GM18502 (cell line): Measurements from ENCODE around the gene PSMD13.
"Not testable (repeated sequence)": the region's sequence is repeated elsewhere in the genome, so short reads cannot be mapped to it uniquely, and the experiment has no call there.

Experiments used
- ATAC-seq: cut with Tn5 transposase; IDR thresholded peaks from one replicate; pipeline ENCODE4 v1.9.1; 2021; ENCODE audit warnings: mild to moderate bottlenecking; ENCODE audit not compliant: unreplicated experiment, poor library complexity

Gene PSMD13

DNA sequence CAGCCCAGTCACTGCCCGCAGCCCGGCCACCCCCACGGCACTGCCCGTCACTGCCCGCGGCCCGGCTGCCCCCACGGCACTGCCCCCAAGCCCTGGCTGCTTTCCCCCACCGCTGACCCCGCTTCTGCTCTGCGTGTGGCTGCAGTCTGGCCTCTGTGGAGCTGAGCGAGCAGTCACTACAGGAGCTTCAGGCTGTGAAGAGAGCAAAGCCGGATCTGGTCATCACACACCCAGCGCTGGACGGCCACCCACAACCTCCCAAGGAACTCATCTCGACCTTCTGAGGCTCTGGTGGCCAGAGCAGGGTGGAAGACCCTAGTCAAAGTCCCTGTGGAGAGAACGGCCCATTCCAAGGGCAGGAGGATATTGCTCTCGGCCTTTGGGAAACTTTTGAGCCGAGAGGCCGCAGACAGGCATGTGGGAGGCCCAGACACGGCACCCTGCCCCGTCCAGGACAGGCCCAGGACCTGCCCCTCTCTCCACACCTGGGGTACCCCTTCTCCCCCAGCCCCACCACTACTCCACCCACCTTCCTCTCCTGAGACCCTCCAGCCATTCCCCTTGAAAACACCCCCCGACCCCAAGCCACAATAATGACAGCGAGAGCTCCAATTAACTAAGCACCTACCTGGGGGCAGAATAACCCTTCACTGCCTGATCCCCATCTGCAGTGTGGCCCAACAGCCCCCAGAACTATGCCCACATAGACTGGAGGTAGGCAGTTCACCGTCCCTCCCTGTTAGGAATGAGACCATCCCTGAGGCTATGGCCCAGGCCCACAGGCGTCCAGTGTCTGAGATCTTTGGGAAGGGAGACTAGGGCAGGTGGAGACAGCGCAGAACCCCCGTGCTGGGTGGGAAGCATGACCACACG, 48.5 kb downstream of the PSMD13 start:
- ATAC-seq = no peak

DNA sequence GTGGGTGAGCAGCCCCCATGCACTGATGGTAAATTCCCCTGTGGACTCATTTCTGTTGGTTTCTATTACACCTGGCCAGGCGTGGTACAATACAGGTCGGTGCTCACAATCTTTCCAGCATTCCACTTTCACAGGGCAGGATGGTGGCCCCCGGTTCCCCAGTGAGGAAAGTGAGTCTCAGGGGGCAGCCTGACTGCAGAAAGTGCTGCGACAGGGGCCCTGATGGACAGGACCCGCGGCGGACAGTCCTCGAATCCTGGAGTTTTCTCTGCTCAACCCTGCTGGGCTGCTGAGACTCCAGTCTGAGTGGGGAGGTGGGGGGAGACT, 49.1 kb downstream of the PSMD13 start:
- no peak for ATAC-seq

DNA sequence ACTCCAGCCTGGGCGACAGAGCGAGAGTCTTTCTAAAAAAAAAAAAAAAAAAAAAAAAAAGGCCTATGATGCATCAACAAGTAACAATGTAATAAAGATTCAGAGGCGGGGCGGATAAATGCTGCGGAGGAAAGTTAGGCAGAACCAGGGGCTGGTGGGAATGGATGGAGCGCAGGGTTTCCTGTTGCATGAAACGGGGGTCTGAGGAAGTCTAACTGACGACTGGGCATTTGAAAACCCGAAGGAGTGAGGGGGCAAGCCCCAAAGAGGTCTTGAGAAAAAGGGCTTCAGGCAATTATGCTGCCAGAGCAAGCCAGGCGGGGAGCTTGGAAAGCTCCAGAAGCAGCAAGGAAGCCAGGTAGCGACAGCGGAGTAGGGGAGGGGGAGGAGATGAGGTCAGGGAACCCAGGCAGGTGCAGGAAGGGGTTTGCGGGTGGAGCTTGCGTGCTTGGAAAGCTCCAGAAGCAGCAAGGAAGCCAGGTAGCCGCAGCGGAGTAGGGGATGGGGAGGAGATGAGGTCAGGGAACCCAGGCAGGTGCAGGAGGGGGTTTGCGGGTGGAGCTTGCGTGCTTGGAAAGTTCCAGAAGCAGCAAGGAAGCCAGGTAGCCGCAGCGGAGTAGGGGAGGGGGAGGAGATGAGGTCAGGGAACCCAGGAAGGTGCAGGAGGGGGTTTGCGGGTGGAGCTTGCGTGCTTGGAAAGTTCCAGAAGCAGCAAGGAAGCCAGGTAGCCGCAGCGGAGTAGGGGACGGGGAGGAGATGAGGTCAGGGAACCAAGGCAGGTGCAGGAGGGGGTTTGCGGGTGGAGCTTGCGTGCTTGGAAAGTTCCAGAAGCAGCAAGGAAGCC, 50.4 kb downstream of the PSMD13 start:
- ATAC-seq = not testable (repeated sequence)

DNA sequence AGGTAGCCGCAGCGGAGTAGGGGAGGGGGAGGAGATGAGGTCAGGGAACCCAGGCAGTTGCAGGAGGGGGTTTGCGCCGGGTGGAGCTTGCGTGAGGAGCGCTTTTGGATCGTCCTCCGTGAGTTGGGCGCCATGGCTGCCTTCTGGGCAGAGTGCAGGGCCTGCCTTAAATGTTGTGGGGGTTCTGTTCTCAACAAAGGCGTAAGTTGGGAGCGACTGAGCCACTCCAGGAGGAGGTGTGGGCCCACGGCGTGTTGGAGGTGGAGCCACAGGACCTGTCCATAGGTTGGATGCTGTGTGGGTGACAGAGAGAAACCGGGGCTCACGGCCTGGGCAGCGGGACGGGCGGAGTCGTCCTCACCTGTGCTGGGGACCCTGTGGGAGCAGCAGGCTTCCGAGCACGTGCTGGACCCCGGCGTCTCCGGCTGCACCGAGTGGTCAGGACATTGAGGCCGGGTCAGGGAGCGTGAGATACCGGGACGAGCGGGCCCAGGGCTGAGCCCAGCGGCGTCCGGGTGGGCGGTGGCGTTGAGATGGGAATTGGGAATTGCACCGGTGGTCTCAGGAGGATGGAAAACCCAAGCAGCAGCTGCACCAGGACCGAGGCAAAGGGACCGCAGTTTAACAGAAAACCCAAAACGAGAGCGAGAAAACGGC, 51.2 kb downstream of the PSMD13 start:
- ATAC-seq = no peak

DNA sequence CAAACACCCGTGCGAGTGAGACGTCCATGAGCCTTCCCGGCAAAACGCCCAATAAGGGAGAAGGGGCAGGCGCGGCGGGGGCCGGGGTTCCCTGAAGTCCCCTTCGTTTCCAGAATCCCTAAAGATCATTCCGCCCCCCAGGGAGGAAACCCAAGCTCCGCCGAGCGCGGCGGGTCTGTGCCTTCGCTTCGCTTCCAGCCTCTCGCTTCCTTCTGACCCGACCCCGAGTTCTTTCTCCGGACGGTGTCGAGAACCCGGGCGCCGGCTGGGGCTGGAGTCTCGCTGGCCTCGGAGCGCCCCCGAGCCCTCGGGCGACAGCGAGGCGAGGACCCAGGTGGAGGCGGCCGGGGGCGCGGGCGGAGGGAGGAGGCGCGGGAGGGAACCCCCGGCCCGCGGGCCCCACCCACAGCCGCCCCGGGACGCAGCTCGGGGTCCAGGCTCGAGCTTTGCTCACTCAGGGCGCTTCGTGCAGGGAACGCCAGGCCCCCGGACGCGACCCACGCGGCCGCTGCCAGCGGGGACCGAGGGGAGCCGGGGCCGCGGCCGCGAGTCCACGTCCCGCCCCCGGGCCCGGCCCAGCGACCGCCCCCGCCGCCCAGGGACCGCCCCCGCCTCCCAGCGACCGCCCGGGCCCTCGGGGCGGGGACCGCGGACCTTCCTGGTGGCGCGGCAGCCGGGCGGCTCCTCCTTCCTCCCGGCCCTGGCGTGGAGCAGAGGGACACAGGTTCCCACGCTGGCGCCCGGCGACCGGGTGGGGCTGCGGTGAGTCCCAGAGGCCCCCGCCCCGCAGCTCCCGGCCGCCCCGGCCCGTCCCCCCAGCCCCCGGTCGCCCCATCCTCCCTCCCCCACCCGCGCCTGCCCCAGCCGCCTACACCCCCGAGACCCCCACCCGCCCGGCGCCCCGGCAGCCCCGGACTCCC, 52.0 kb downstream of the PSMD13 start, which contains the start of gene PGGHG:
PGGHG (plus strand) TSS at position 649 of the 920 bp plus-strand sequence. CDS start 691 bp downstream, outside the sequence.
- ATAC-seq = no peak

DNA sequence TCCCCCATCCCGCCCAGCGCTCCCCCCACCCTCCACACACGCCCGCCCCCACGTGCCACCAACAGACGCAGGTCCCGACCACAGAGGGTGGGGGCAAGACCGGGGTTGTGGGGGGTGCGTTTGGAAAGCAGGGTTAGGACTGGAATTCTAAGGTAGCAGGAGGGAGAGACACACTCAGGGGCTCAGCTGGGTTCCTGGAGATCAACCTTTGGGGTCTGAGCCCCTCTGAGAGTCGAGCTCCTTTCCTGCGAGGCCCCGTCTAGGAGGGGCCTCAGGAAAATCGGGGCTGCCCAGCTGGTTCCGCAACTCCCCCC, 52.6 kb downstream of the PSMD13 start:
- ATAC-seq = no peak

DNA sequence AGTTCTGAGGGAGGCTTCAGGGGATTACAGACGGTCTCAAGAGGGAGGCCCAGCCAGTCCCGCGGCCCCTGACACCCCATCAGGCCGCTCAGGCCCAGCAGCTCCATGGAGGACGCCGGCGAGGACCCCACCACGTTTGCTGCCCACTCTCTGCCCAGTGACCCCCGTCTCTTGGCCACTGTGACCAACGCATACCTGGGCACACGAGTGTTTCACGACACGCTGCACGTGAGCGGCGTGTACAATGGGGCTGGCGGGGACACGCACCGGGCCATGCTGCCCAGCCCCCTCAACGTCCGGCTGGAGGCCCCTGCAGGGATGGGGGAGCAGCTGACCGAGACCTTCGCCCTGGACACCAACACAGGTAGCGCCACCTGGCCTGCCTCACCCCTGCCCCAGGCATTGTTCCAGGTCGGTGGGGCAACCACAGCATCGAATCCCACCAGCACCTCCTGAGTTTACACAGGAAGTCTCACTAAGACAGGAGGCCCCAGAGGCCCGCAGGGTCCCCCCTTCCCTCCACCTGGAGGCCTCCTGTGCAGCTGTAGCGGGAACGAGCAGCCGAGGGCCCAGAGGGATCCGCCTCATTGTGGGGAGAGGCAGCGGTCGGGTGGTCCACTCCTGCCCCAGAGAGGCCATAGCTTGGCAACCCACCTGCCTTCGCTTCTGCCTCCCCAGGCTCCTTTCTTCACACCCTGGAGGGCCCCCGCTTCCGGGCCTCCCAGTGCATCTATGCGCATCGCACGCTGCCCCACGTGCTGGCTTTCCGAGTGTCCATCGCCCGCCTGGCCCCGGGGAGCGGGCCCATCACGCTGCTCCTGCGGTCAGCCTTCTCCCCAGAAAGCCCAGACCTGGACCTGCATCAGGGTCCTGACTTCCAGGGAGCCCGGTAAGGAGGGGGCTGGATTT, 53.2 kb downstream of the PSMD13 start:
- no peak for ATAC-seq

DNA sequence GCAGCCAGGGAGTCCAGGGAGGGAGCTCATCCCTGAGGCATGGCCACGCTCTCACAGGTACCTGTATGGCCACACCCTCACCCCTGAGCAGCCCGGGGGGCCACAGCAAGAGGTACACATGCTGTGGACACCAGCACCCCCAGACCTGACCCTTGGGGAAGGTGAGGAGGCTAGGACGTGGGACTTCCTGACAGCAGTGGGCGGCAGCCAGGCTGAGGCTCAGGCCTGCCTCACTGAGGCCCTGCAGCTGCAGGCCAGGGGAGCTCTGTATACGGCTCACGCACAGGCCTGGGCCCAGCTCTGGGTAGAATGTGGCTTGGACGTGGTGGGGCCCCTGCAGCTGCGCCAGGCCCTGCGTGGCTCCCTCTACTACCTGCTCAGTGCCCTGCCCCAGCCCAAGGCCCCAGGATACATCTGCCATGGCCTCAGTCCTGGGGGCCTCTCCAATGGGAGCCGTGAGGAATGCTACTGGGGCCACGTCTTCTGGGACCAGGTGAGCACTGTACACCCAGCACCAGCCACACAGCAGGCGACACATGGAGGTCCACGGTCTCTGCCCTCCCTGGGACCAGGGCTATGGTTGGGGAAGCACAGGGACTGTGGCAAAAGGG, 54.0 kb downstream of the PSMD13 start:
- no peak for ATAC-seq

DNA sequence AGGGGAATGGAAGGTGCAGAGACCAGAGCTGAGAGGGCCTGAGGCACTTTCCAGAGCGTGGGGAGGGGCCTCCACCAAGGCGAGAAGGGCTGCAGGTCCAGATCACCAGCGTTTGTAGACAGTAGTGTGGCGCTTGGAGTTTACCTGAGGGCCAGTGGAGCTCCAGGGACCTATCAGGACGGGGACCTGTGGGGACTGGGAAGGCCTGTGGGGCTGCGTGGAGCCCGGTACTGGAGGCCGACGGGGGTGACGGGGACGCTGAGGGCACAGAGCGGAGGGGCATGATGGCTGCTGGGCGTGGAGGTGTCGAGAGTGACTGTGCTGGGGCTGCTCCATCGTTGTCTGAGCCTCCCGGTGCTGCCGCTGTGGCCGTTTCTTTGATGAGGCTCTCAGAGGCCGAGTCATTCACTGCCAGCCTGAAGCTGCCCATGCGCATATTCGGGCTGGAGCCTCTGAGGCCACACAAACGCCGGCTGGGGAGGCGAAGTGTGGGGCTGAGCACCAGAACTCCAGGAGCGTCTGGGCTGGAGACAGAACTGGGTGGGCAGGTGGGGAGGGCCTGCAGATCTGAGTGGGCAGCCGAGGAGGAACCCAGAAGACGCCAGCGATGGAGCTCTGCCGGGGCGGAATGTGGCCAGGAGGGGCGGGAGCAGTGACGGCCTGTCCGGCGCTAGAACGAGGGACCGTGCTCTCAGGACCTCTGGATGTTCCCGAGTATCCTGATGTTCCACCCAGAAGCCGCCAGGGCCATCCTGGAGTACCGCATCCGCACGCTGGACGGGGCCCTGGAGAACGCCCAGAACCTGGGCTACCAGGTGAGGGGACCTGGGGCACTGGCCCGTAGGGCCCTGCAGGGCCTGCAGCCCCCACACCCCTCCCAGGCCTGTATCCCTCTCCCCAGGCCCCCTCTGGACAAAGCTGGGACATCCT, 54.8 kb downstream of the PSMD13 start:
- ATAC-seq = no peak

DNA sequence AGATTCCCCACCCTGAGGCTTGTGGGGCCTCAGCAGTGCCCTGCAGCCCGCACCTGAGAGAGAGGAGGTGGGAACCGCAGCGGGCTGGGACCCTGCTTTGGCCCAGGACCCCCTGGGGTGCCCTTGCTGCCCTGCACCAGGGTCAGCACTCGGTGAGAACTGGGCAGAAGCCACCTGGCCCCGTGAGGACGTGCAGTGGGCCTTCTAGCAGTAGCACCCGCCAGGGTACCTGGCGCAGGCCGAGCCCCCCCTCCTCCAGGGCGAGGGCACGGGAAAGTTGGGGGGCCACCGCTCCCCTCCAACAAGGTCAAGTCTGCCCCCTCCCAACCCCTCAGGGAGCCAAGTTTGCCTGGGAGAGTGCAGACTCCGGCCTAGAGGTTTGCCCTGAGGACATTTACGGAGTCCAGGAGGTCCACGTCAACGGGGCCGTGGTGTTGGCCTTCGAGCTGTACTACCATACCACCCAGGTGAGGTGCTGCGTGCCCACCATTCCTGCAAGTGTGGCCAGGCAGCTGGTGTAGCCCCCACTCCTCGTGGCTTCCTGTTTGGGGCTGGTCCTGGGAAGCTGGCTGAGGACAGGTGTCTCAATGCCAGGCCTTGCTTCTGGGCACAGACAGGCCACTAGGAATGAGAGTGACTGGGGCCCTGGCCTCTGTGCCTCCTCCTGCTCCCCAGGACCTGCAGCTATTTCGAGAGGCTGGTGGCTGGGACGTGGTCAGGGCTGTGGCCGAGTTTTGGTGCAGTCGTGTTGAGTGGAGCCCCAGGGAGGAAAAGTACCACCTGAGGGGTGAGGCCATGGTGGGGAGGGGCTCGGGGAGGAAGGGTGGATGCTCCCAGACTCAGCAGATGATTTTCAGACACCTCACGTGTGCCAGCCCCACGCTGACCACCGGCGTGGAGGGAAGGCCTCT, 55.7 kb downstream of the PSMD13 start:
- no peak for ATAC-seq

DNA sequence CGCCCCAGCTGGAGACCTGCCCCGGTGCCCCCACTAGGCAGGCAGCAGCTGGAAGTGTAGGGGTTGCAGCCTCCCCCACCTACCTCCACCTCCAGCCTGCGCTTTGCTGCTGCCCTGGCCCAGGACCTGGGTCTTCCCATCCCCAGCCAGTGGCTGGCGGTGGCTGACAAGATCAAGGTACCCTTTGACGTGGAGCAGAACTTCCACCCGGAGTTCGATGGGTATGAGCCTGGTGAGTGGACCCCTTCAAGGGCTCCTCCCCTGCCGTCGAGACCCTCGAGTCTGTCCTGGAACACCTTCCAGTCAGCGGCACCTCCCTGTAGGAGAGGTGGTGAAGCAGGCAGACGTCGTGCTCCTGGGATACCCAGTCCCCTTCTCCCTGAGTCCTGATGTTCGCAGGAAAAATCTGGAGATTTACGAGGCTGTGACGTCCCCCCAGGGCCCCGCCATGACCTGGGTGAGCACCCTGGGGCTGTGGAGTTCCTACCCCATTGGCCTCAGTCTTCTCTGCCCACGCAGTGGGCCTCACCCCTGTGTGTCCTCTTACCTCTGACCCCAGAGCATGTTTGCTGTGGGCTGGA, 56.6 kb downstream of the PSMD13 start:
- no peak for ATAC-seq

DNA sequence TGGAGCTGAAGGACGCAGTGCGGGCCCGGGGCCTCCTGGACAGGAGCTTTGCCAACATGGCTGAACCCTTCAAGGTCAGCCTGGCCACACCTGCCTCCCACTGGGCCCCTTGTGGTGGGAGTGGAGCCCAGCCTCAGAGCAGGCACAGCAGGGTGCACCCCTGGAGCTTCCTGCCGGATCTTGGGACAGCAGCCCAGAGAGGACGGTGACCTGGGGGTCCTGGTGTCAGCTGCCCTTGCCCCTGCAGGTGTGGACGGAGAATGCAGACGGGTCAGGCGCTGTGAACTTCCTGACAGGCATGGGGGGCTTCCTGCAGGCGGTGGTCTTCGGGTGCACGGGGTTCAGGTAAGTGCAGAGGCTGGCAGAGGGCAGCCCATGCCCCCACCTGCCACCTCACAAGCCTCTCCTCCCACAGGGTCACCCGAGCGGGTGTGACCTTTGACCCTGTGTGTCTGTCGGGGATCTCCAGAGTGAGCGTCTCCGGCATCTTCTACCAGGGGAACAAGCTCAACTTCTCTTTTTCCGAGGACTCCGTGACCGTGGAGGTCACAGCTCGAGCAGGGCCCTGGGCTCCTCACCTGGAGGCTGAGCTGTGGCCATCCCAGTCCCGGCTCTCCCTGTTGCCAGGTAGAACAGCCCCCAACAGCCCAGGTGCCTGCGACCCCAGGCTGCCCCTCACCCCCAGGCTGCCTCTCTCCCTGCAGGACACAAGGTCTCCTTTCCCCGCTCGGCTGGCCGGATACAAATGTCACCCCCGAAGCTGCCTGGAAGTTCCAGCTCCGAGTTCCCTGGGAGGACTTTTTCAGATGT, 57.3 kb downstream of the PSMD13 start:
- no peak for ATAC-seq

DNA sequence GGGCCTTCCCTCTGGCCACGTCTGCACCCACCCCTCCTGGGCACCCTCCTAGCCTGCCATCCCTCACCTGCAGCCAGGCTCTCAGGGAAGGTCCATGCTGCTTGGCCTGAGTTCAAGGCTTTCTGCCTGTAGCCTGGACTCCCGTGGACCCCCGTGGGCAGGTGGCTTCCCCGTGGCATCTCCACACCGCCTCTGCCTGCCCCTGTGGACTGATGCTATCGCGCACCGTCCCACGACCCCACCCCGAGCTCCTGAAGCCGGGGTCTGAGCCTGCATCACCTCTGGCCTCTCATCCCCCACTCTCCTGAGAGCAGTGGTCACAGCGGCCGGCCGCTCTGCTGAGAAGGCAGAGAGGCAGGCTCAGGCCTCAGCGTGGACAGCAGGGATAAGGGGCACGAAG, 58.0 kb downstream of the PSMD13 start:
- ATAC-seq = no peak

DNA sequence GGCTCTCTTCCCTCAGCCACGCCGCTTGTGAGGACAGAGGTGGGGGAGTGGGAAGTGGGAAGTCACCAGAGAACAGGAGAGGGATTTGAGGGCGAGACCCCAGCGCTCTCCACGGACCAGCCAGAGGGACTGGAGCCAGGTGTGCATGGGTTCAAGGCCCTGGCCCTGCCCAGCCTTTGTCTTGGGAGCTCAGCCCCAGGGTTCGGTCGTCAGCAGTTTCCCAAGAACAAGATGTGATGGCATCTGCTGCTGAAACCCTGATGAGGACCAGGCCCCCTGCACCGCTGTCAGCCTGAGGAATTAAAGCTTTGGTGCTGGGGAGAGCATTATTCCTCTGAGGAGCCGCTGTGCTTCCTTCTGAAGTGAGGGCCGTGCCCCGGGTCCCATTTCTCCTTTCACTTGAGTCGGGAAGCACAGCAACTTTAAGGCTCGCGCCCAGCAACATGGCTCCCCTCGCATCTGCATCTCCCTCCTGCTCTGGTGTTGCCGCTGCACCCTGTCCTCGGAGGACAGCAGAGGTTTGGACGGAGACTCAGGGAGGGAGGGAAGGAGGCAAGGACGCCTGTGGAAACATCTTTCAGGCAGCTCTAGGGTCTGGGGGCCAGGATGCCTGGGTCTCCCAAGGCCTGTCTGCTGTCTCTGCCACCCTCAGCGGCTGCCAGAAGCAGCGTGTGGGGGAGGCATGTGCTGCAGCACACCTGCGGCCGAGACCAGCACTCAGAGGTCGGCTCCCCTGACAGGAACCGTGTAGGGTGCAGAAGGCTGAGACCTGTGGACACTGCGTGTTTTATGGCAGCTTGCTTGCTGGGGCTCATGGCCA, 58.8 kb downstream of the PSMD13 start:
- no peak for ATAC-seq
